Germinal center (tissue), 1 donor: Measurements from ENCODE around the gene ZBTB7C.

Experiments
- DNase-seq: peaks from one replicate; pipeline ENCODE4 v3.0.0; 2012; ENCODE audit warnings: mixed read lengths, low spot score

The ZBTB7C gene

DNA sequence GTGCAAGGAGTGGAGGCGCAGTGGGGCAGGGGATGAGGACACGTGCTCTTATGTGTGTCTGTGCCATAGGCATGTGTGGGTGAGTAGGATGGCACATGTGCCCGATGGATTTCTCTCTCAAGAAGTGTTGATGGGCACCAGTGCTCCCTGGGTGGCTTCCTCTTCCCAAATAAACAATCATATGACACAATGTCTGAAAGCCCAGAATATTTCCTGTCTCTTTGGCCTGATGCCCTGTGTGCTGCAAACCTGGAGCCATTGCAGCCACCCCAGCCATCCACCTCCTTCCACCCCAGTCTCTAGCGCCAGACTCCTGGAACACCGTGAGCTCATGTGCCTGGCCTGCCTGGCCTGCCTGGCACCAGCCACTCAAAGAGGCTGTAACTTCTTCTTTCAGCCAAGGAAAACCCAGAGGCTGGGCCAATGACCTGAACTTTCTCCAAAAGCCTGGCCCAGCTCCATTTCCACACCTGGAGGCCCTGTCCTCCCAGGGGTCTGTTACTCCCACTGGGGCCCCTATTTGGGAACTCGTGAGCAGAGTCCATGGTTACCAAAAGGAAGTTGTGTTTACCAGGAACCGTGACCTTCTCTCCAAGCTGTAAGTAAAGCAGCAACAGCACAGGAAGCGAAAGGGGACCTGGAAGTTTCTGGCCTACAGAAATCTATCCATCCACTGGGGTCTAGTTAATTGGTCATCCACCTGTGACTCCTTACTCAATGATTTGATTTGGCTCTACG is 9.5 kb upstream of the ZBTB7C start:
- no peak for DNase-seq

DNA sequence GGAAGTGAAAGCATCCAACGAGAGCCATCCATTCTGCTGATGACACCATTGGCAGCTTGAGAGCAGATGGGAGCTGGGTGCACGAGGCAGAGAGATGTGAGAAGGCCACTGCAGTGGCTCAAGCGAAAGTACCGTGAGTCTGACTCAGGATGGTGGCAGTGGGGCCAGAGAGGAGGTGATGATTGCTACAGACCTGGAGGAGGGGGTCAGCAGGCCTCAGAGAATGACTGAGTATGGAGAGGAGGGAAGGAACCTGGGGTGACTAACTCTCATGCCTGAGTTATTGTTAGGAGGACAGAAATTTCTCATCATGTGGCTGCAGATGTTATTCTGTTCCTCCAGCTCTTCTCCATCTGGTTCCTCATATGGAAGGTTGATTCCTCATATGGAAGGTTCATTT is 8.8 kb upstream of the ZBTB7C start:
- no peak for DNase-seq

DNA sequence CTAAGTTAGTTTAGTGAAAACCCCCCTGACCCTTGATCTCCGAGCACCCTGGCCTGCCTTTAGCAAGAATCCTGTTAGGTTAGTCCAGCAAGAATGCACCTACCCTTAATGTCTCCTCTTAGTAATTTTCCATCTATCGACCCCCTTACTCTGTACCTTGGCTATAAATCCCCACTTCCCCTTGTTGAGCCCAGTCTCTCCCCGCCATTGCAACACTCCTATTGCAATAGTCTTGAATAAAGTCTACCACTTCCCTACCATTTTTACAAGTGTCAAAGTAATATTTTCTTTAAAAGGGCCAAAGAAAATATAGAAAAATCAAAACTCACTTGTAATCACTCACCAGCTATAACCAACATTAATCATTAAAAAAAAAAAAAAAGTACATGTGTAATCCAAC is 4.2 kb upstream of the ZBTB7C start:
- DNase-seq, result no peak

DNA sequence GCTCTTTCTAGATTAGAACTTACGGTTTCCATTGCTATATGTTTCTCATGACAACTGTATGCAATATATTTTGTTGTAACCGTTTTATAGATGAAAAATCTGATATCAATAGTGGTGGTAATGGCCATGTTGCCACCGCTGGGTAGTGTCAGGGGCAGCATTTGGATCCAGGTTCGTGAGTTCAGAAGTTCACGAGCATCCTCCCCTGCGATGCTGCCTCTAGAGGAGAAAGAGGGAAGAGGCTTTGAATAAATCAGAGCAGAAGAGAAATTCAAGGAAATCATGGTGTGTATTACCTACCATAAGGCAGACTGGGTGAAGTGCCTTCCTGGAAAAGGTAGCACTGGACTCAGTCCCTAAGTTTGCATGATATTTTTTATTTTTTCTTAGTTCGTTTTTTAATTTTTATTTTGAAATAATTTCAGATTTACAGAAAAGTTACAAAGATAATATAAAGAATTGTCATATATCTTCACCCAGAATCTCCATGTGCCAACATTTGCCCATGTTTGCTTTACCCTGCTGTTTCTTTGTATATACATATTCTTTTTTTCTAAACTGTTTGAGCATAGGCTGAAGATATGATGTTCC is 3.3 kb upstream of the ZBTB7C start:
- DNase-seq, result peak; percentile 53

DNA sequence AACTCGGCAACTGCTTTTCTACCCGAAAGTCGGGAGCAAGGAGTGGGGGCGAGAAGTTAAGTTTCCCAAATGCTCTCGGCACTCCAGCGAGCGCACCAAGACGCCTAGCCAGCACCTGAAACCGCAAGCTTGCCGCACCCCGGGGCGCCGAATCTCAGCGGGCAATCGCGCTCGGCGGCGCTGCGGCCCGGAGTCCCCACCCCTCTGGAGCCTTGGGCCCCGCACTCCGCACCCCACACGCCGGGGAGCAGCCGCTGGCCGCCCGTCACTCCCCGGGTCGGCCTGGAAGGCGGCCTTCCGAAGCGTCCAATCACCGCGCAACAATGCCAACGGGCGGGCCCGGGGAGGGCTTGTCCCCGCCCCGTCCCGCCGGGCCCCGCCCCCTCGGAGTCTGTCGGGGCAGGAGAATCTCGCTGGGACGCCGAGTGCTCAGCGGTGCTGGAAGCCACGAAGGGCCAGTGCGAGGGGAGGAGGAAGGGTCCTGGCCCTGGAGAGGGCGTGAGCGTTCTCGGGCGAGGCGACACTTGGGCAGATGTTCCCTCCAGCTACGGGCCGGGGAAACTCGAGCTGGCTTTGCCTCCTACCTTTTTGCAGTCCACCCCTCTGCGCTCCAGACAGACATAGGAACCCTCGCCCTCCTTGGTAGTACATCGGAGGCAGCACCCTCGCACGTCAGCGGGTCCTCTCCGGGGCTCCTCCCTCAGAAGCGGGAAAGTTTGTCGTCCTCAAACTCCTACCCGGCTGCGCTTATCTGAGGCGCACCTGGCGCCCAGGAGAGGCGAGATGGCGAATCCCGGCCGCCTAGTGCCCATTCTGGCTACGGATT is 1.1 kb upstream of the ZBTB7C start:
- peak; percentile 86 for DNase-seq

DNA sequence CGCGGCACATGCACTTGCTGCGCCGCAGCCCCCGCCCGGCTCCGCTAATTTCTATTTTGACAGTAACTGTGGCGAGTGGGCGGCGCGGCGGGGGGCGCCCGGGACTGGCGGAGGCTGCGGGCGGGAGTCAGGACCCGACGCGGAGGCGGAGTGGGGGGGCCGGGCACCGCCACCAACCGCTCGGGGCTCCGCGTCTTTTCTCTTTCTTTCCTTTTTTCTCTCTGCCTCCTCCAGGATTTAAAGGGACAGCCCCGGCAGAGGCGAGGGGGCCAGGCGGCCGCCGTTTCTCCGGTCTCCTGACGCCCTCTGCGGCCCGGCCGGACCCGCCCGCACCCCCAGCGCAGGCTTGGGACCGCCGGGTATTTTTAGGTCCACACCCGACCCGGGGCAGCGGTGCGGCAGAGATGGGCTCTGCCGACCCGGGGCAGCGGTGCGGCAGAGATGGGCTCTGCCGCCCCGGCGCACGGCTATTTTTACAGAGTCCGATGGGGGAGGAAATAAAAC is 460 bp upstream of the ZBTB7C start:
- DNase-seq, result no peak

DNA sequence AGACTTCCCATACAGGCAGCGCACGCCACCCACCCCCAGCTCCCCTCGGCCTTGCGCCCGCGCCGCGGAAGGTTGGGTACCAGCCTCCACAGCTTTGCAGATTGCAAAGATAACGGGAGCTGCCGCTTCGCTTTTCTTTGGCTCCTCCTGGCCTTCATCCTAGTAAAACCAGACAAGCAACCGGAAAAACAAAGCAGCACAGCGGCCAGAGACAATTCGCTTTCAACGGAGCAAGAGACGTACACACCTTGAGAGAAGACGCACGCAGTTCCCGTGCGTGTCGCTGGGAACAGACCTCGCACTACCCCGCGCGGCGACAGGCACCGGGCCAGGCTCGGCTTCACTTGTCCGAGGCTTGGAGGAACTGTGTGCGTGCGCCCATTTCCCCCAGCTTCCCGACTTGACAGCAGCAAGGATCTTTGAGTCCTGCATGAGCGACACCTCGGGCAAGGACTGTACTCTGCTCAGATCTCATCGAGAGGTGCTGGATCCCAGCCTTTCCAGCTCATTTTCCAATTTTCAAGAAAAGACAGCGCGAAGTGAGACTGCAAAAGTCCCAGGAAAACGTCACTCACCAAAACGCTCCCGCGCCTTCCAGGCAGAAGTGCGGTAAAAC is 964 bp downstream of the ZBTB7C start:
- DNase-seq, result no peak

DNA sequence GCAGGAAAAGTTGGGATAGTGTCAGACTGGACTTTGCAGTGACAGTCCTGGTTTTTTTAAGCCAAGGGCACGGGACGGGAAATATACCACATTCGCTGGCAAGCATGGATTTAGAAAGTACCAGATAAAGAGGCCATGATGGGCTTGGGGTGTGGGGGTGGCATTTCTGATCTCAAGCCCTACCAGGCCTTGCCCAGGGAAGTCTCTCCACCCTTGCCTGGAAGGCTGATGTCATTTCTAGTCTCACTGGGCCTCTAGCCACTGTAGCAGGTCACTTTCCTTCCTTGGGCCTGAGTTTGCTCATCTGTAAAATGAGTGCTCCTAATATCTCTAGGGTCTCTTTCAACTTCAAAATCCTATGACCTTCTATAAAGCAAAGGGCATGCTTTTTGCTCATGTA is 1.8 kb downstream of the ZBTB7C start:
- no peak for DNase-seq

DNA sequence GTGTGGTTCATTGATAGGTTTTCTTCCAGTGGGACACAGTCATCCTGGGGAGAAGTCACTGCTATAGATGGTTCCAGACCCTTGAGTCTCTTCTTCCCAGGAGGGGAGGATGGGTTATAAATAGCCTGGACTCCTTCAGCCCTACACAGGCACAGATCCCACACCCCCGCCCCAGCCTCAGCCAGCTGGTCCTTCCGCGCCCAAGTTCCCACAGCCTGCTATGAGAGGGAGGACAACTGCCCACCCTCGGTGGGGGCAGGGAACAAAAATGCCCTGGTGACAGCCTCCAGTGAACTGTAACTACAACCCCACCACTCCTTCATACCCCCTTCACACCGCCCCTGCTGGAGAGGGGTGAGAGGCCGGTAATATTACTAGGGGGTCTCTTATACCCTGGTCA is 3.2 kb downstream of the ZBTB7C start:
- no peak for DNase-seq

DNA sequence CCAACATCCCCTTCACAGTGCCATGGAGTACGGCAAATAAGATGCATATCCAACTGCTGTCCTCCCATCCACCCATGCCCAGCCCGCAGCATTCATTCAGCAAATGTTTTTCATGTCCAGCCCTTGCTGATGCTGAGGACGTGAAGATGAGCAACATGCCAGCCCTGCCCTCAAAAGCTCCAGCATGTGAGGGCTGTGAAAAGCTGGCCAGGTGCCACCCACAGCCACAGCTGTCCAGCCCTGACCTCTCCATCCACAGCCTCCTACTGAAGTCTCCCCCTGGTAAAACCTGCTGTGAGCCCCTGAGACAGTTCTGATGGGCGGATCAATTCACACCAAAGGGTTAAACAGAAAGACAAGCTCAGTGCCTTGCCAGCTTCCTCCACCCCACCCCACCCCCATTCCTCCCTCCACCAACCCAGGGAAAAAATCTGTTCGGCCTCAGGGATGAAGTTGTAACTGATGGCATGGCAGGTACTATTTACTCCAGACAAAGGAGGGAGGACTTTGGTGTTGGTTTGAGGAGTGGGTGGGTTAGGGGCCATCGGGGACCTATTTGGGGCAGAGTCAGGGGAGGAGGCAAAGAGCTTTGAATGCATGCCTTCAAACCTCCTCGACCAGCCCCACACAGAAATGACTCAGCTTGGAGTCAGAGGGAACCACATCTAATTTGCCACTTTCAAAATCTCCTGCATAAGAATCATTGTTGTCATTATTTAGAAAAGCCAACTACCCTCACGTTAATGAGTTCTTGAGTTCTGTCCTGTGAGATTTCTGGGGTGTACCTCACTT is 4.3 kb downstream of the ZBTB7C start:
- DNase-seq, result no peak

DNA sequence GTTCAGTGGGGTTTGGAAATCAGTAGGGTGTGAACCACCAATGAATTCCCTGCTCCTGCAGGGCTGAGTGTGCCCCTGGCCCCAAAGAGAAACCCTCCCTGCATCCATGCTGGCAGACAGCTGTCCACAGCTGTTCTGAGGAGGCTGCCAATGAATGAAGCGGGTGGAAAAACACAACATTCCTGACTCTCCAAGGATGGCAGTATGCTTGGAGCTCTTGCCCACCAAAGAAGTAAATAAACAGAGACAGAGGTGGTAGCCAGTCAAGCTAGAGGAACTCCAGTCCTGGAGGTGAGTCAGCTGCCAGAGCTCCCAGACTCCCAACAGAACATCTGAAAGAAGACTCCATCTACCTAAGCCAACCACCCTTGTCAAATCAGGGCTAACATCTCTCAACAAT is 6.2 kb downstream of the ZBTB7C start:
- no peak for DNase-seq

DNA sequence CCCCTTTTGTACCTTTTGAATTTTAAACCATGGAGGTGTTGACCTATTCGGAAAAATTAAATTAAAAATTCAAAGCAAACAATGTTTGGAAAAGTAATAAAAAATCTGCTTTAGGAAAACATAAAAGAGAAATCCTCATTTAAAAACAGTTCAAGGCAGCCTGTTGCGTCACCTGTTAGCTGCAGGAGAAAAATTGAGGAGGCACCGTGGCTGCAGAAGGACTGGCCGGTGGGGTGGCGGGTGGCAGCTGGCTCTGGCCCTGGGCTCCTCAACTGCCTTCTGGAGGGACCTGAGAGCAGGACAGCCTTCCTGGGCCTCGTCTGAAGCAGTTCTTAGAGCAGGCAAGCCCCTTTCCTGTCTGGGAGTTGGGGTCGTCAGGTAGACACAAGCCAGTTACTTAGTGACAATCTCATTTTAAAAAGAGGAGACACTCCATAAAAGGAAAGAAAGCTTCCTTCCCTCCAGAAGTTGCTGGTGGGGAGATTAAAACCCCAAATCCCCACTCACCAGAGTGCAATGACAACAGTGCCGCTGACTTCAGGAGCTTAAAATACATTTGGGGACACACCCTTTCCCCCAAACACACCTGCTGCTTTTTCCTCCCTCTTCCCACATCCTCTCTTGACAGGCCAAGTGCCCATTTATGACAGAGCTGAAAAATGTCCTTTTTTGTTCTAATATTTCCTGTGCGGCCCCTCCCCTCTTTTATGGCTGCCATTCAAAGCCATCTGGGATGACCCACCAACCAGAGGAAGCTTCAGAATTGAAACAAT is 9.7 kb downstream of the ZBTB7C start:
- no peak for DNase-seq

DNA sequence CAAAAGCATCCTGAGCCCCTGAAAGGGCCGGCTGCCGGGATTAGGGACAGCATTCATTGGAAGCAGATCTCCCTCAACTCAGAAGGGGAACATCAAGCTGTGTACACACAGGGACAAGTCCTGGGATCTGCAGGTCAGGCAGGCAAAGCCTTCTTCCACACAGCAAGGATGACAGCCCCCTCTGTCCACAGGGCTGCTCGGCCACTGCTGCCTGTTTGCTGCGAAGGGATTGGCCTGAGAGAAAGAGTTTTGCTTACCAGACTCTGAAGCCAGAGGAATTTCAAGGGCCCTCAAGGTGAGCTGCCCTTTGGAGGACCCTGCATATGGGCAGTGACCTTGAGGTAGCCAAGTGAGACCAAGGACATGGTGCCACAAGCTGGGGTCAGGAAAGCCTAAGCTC is 11.1 kb downstream of the ZBTB7C start:
- no peak for DNase-seq

DNA sequence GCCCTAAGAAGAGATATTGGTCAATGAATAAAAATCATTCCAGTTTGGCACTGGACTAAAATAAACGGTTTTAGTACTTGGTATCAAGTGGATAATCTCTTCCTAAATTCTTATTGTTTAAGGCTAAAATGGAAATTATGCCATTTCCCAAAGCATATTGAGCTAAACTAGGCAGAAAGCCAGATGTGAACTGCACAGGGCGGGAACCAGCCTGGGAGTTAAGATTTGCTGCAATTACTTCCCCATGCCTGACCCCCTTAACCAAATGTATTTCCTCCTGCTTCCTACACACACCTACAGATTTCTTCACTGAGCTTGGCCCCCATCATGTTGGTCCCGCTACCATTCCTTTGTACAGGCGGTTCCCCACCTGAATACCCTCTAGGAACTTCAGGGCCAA is 12.2 kb downstream of the ZBTB7C start:
- no peak for DNase-seq

DNA sequence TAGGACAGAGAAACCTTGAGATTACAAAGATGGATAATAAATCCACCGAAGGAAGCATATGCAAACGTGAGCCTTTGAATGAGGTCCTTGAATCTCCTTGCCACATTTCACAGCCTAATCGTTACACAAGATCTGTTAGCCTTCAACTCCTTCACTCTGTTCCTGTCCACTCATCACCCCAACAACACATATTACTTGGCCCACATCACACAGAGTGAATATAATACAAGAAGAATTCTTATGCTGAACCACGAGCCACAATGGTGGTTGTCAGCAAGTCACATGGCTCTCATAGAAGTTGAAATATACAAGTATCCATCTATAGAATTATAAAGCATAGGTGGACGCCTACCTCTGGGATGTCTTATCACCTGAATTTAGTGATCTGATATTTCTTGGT is 12.6 kb downstream of the ZBTB7C start:
- no peak for DNase-seq

DNA sequence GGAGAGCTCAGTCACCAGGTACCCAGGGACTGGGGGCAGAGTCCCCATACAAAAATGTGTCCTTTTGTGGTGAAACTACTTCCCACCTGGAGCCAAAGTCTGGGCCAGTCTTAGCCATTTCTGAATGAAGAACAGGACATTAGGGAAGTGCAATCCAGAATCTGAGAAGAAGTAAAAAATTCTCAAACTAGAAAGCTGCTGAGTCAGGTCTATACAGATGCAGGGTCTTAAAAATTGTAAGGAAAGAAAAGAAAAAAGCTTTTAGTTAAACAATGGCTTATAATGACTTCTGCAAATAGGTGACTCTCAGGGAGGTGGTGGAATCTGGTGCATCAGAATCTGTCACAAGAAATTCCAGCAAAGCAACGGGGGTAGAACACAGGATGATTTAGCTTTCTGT is 13.5 kb downstream of the ZBTB7C start:
- DNase-seq, result no peak

DNA sequence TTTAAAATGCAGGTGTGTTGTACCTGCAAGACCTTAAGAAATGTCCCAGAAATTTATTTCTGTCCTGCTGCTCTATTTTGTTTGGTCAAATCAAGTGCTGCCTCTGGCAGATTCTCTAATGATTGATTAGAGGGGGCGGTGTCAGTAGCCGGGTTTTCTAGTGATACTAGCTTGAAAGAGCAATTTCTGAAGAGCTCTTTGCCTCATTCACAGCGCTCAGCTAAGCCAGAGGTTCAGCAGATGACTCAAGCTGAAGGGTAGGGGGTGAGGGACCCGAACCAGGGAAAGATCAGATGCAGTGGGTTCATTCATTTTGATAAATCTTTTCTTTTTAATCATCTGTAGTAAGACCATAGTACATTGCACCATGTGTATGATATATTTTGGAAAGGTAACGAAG is 15.0 kb downstream of the ZBTB7C start:
- DNase-seq, result no peak

DNA sequence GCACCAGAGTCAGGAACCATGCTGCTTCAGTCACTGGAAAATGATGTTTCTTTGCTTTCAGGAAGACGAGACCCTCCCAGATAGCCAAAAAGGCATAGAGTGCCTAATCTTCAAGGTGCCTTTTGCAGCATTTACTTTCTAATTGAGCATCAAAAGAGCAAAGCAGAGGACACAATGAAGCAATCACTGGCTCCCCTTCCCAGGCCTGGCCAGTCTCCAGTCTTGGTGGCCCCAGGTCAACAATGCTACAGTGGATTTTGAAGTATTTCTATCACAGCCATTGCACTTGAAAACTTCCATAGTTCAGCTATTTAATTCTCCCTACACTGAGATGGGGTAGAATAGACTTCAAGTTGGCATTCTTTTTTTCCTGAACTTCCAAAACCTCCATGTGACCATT is 15.4 kb downstream of the ZBTB7C start:
- DNase-seq, result no peak

DNA sequence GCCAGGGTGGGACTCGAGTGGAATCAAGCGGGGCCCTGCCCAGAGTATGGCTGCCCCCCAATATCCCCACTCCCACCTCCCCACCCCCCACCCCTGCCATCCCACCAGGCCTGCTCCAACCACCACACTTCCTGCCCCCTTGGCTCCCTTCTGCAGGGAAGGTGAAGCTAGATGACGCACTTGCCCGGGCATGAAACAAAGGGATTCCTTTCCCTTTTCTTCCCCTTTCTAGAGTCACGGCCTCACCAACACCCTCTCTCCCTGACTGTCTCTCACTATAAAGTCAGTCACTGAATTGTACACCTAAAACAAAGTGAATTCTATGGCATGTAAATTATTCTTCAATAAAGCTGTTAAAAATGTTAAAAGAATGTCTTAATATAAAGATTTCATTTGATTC is 16.0 kb downstream of the ZBTB7C start:
- no peak for DNase-seq

DNA sequence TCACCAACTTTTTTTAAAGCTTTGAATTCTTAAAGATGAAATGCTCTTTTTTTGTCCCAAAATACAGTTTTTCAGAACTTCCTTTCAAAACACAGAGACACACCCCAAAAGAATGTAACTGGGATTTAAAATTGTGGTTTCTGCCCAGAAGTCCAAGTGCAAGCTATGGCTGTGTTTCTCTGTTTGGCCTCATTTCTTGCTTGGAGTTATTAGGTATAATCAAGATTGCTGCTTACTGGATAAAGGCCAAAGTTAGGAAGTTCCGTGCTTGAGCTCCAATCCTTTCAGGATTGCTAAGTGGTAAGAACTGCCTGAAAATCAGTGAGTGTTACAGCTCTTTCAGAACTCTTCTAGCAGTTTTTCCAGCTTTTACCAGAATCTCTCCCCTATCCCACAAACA is 16.9 kb downstream of the ZBTB7C start:
- DNase-seq, result no peak

DNA sequence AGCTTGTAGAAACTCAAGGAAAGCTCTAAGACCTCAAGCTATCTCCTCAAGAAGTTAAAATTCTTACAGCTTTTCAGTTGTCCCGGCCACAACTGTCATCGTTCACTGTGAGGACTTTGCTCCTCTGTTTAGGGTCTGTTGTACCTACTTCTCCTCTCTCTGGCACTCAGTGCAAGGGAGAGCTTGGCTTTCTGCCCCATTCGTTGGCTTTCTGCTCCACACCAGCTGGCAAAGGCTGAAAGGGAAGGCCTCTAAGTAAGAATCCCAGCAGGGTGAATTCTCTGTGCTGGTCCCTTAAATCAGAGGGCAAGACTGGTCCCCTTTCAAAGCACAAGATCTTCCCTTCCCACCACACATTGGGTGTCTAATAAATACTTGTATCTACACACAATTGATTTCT is 17.3 kb downstream of the ZBTB7C start:
- DNase-seq, result no peak
